GM18870 (cell line): ENCODE data around the gene VIT.
A peak's percentile ranks its signal among the peaks of the same experiment; 100 is the strongest.

Experiments
- ATAC-seq: cut with Tn5 transposase; IDR thresholded peaks from one replicate; pipeline ENCODE4 v1.9.1; 2021; ENCODE audit warnings: moderate library complexity; ENCODE audit not compliant: unreplicated experiment

VIT gene

DNA sequence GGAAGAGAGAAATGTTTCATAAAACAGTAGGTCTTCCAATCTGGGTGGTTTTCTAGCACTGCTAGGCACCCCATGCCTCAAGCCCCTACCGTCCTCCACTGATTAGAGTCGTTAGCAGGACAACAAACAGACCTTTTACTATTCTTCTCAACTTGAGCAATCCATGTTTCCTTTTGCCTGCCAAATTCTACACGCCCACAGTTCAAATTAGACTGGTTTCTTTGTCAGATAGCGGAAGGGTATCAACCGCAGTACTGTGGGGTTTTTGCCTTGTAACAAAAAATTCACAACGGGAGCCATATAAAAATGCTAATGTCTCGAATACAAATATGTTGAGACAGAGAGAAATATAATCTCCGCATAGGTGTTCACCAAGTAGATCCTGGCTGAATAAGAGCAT, 59.9 kb downstream of the VIT start:
- ATAC-seq, result no peak

DNA sequence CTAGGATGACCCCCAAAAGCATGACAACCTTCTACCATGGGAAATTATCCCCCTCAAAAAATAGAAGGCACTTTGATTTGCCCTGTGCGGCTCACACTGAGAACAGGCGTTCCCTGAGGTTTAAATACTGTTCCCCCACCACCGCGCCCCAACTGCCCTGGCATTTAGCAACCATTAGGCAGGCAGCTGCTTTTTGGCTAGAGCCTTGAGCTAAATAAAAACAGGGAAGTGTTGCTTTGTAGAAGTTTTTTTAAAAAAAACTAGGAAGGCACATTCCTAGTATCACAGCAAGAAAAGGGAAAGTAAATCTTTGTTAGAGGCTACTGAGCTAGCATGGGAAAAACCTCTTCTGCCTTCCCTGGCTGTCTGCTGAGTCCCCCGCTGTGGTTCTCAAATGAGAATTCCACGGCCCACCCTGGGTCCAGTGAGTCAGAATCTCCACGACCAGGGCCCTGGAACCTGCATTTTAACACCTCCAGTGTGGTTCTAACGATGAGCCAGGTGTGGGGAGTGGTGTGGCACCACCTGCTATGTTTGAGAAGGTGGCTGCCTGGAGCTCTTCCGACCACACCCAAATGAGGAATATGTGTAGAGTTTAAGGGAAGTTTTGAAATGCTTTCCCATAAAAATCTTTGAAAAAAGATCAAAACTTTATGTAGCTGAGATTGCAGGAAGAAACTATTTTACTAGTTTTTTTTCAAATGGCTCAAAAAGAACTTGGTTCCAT, 66.4 kb downstream of the VIT start:
- no peak for ATAC-seq

DNA sequence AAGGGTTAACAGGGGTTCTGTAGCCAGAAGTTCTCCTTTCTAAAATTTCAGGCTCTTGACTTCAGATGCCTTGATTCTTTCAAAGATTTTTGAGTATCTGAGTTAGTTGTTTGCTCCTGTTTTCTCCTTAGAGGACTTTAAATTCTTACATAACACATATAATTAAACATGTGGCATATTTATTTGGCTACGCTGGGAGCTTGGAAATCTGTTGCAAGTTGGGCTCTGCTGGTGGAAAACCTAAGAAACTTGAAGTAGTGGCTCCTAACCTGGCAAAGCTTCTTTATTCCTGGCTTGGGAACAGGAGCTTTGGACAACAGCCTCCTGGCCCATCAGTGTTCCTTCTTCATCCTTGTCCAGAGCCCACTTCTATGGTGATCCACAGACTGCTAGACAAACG, 72.6 kb downstream of the VIT start:
- ATAC-seq, result no peak

DNA sequence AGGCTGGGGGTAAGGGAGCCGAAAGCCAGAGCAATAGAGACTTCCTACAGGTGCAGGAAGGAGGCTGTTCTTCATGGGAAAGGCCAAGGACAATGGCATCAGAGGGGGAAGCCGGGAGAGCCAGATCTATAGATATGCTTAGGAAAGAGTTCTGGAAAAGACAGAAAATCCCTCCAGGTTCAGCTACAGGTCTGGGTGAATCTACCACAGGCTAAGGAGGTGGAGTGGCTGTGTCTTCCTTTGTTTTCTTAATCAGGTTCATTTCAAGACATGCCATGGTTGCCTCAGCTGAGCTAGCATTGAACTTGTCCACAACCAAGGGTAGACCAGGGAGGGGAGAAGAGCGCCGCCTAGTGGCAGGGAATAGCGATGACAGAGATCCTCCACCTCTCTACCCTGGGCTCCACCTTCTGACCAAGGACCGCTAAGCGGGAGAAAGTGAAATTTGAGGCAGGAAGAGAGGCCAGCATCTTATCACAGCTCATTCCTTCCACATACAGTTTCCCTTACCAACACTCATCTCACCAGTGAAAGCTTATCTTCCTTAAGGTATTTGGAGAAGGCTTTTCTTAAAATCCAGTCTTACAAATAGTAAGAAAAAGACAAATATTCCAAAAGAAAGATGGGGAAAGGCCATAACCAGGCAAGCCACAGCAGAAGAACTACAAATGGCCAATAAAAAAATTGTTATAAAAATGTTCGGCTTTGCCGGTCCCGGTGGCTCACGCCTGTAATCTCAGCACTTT, 74.2 kb downstream of the VIT start:
- ATAC-seq, result no peak

DNA sequence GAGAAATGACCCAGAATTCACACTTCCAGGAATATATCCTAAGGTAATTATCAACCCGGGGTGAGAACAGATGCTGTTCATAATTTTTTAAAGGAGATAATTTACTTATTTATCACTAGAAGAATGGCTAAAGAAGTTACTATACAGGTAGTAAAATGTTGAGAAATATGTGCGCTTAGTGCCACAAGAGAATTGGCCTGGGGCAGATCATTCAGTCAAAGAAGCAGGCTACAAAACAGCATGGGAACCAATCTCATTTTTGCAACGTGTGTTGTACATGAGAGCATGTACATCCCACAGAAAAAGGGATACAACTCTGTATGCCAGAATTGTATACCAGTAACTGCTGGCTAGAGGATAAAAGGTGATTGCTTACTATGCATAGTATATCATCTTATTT, 75.2 kb downstream of the VIT start:
- ATAC-seq, result no peak

DNA sequence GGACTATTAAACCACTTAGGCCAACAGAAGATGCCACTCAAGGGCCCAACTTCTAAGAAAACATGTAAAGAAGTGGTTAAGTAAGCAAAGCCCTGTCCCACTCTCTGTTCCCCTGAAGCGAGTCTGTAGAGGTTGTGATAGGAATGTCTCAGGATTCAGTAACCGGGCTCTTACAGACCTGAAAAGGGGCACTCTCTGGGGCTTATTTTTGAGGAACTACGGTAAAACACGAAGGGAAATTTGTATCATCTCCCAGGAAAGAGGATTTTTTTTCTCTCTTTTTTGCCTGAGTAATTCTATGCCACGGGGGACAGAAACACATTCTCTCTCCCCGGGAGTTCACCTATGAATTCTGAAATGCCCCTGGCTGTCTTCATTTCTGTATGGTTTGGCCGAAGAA, 77.4 kb downstream of the VIT start:
- ATAC-seq, result no peak

DNA sequence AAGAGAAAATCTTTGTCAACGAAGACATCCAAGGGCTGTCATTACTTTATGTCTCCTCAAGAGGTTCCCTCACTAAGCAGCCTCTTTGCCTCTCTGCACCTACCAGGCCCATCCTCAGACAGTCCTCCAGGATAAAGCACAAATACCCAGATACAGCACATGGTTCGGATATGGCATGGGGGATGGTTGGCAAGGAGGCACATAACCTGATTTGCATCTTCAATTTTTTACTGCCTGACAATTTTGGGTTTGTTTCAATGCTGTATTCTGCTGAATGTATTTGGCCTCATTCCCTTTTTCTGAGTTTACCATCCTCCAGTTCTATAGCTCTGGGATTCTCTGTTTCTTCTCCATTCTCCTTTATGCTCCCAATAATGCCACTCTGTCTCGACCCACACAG, 78.8 kb downstream of the VIT start:
- ATAC-seq, result no peak

DNA sequence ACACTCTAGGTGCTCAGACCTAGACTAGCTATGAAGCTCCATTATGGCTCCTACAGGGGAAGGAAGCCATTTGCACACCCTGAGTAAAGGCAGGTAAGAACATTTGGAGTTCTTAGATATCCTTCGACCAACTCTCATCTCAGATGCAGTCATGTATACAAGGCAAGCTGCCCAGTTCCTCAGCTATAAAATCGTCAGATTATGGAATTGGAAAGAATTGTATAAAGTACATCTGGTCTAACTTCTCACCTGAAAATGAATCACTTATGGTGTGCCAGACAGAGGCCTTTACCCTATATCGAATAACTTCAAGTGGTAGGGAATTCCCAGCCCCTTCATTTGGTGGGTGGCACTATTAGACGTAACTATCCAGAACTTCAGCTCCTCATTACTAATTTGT, 79.3 kb downstream of the VIT start:
- ATAC-seq, result no peak

DNA sequence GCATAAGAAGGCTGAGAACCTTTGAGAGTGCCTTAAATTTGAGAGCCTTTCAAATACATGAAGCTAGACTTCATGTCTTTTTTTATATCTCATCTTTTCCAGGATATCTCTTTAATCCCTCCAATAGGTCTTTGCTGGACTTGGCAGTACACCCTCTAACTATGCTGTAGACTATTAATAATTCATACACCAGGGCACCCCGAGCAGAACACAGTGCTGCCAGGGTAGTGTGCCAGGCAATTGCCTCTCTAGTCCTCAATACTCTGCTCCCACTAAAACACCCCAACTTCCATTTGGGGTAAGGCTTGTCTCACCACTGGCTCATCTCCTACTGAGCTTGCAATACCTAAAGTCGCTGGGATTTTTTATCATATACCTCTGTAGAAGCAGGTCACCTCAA, 80.8 kb downstream of the VIT start:
- no peak for ATAC-seq

DNA sequence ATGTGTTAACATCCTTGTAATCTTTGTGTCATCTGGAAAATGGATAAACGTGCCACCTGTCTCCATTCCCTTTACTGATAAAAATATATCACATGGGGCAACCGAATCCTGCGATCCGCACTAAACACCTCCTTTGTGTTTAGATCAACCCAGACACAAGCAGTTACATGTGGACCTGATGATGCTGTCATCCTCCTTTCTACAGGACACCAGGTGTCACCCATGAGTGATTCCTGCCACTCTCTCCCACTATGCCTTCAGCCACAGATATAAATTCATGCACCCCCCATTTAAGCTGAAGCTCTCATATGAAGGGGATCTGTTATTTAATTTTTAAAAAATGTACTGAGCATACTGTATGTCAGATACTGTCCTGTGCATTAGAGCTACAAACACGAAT, 81.3 kb downstream of the VIT start:
- no peak for ATAC-seq

DNA sequence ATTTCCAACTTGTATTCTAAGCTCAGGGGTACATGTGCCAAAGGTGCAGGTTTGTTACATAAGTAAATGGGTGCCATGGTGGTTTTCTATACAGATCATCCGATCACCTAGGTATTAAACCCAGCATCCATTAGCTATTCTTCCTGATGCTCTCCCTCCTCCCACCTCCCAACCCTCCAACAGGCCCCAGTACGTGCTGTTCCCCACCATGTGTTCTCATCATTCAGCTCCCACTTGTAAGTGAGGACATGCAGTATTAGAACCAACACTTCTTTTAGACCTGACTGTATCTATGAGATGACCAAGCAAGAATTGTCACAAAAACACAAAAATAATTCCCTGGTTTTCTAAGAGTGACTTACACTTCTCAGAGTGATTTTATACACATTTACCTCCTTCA, 83.0 kb downstream of the VIT start:
- no peak for ATAC-seq

DNA sequence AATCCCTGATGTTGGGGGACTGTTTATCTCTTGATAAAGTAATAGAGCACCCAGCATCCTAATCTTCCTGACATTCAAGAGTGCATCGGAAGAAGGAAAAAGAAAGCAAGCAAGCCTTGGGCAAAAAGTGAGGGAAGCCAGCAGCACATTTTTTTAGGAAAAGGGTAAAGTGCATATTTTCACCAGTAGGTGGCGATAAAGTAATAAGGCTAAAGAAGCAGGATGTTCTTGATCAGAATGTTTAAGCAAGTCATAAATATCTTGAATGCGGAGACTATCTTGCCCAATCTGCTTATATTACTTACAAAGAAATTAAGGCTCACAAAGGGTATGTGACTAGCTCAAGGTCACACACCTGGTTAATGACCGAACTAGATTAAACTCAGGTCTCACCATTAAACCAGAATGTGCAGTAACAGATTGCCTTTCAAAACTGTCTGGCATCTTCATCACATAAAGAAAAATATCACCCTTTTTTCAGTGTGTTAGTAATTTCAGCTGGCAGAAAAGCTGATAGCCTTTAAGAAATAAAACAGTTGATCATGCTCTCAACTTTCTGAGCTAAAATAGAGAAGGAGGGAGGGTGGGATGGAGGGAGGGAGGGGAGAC, 83.8 kb downstream of the VIT start:
- peak; percentile 55 for ATAC-seq

DNA sequence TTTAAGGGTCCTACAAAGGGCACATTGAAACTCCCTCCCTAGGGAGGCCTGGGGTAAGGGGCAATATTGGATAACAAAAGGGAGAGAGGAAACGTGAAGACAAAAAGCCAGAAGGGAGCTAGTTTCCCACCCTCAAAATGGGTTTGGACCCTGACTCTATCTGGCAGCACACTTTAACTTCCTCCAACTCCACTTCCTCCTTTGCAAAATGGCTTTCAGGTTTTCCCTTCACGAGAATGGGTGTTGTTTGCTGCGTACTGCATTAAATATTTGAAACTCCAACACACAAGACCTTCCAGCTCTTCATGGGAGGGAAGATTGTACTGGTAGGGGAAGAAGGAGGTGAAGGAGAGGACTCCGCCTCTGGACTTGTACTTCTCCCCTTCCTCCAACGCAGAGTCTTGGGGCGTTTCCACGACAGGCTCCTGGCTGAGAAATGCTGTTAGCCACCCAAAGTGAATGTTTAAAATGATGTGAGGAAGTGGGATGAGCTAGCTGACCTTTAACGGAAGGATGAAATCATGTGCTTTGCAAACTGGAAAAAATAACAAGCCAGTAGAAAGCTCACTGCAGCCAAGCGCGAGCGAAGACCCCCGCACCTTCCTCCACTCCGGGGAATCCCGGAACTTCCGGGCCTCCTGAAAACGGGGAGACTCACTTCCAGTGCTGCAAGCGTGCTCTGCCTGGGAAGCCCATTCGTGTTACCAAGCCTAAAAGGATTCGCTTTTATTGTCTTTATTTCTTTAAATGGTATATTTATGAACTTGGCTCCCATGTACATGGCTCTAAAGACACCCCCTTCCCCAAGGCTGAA, 85.6 kb downstream of the VIT start:
- ATAC-seq, result no peak

DNA sequence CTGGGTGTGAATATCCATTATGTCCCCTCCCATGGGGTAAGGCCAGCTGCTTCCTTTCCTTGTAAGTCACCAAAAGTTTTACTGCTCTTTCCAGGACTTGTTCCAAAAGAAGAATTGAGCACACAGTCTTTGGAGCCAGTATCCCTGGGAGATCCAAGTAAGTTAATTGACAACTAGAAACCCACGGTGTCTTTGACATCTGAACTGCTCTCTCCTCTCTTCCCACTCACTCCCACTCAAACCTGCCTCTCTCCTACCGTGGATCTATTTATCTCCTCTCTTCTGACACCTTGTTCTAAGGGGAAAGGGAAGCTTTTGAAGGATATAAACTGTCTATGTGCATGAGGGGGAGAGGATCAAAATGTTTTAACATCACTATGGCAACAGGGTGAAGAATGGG, 86.7 kb downstream of the VIT start:
- no peak for ATAC-seq

DNA sequence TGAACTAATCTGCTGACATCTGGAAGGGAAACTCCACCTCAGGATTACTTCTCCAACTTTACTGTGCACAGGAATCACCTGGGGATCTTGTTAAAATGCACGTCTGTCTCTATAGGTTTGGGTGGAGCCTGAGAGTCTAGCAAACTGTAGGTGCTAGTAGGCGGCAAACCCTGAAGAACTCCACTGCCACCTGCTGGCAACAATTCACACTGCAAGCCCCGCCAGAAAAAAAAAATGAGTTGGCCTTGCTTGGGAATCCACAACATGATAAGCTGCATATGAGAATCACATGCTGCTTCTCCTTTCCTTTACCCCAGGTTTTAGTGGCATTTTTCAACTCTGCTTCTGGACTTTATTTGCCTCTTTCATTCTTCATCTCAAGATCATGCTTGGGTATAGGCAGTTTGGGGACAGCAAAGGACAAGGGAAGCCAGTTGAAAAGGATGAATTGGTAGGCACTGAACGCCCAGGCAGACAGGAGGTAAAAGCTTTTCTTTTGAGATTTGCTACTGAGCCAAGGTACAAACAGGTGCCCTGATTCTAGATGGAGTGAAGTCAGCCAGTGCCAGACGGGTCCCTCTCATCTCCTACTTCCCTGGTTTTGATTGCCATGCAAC, 88.8 kb downstream of the VIT start:
- peak; percentile 53 for ATAC-seq

DNA sequence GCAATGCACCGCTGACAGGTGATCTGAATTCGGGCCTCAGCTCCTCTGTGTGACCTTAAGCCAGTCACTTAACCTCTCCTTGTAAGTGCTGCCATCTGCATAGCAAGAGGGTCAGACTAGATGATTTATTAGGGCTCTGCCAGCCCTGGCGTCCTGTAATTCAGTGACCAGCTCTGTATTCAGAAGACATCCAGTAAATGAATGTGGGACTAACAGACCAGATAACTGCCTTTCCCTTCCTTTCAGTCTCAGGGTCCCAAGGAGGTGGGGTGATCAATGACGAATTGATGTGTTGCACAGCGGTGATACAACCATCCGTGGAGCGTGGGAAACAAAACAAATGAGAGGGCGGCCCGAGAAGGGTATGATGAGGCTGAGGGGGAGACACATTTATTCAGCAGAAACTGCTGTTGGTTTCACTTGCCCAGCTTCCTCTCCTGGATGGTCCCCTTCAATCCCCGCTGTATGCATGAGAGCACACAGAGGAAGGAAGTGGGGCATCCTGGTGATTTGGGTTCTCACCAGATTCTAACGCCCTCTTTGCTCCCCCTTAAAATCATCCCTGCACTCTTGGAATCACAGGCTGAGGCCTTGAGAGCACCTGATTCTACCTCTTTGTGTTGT, 92.8 kb downstream of the VIT start:
- no peak for ATAC-seq

DNA sequence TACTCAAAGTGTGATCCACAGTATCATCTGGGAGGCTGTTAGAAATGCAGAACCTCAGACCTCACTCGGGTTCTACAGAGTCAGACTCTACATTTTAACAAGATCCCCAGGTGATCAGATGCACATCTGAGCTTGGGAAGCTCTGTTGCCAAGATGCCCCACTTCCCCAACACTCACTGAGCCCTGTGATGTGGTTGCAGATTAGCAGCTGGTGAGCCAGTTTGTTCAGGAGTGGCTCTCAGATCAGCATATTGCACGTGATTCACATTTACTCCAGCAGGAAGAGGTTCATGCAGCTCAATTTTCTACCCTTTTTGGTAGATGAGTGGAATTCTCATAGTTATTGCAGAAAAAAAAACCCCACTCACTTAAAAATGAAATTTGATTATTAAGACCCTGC, 96.4 kb downstream of the VIT start:
- ATAC-seq, result no peak

DNA sequence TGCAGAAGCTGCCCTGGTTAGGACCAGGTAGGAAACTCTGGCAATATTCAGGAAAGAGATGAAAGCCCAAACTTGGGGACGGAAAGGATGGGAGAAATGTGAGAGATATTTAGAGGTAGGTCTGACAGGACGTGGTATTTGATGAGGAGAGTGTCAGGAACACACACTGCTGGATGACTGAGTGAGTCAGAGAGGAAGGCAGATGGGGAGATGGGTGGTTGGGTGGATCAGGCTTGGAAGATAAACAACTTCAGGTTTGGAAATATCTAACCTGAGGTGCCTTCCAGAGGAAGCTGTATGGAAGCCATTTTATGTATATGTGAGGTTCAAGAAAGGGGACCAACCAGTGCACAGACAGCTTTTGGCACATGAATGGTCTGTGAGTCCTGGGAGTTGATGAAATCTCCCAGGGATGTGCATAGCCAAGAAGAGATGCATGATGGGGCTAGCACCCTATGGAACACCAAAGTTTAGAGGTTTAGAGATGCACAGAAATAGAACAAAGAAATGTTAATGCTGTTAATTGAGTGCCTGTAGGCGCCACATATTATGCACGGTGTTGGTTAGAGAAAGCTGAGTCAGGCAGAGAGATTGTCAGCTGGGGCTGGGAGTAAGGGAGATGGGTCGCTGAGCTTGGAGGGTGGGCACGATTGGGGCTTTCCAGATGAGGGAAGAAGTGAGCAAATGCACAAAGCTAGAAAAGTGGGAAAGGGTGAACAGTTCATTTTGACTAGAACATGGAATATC, 101.0 kb downstream of the VIT start:
- ATAC-seq, result no peak

DNA sequence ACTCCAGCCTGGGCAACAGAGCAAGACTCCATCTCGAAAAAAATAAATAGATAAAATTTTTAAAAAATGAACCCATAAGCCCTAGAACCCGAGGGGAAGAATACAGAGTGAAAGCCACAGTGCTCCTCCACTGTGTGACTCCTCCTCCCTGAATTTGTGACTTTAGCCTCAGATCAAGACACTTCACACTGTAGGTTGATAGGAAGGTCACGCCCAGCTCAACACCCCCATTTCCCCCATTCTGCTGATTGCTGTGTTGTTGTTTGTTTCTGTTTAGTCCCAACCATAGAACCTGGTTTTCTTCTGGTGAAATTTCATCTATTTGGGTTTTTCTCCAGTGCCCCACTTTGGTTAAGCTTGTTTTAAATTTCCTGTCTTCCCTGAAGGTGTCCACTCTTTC, 102.2 kb downstream of the VIT start:
- ATAC-seq, result no peak

DNA sequence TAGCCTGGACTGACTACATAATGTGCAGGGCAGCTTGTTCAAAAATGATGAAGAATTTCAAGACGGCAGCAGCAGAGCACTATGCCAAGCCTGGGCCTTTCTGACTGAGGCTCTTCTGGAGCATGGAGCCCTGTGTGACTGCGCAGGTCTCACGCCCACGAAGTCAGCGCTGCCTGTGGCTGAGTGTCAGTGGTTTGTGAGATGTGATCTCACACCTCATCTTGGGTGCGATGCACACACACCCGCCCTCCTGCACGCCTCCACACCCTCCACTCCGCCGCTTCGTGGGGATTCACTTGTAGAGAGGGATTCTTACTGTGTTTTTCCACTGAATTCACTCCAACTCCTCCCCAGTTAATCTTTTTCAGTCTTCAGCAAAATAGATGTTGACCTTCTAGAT, 103.9 kb downstream of the VIT start:
- no peak for ATAC-seq
